ENCODE measurements around the gene ATN1.

DNA sequence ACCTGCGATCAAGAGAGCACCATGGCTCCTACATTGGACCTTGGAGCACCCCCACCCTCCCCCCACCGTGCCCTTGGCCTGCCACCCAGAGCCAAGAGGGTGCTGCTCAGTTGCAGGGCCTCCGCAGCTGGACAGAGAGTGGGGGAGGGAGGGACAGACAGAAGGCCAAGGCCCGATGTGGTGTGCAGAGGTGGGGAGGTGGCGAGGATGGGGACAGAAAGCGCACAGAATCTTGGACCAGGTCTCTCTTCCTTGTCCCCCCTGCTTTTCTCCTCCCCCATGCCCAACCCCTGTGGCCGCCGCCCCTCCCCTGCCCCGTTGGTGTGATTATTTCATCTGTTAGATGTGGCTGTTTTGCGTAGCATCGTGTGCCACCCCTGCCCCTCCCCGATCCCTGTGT, 14.0 kb downstream of the ATN1 start:
- TF ChIP-seq, protein P1, sequence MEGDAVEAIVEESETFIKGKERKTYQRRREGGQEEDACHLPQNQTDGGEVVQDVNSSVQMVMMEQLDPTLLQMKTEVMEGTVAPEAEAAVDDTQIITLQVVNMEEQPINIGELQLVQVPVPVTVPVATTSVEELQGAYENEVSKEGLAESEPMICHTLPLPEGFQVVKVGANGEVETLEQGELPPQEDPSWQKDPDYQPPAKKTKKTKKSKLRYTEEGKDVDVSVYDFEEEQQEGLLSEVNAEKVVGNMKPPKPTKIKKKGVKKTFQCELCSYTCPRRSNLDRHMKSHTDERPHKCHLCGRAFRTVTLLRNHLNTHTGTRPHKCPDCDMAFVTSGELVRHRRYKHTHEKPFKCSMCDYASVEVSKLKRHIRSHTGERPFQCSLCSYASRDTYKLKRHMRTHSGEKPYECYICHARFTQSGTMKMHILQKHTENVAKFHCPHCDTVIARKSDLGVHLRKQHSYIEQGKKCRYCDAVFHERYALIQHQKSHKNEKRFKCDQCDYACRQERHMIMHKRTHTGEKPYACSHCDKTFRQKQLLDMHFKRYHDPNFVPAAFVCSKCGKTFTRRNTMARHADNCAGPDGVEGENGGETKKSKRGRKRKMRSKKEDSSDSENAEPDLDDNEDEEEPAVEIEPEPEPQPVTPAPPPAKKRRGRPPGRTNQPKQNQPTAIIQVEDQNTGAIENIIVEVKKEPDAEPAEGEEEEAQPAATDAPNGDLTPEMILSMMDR (IDR thresholded peaks at IDR 0.05) = no peak
- TF ChIP-seq EZH2 (IDR thresholded peaks at IDR 0.05) = no peak

Data from neural progenitor cell (in vitro differentiated cells).